NCI-H2081 treated with DMSO at 0.1 percent for 48 hours (cell line): ENCODE measurements around the gene GNPAT.
A peak's percentile ranks its signal among the peaks of the same experiment; 100 is the strongest.

Source experiments
- DNase-seq: peaks from one replicate; lab custom pipeline; 2025; lab: John Stamatoyannopoulos, UW

The GNPAT gene

GRCh38 chr1:231213831-231214573, 27.0 kb upstream of the GNPAT start:
- DNase-seq: no peak

- no peak for DNase-seq
Observed at GRCh38 chr1:231214918-231215680, 25.9 kb upstream of the GNPAT start.

- no peak for DNase-seq
Observed at GRCh38 chr1:231215681-231216385, 25.2 kb upstream of the GNPAT start.

GRCh38 chr1:231216498-231216897, 24.5 kb upstream of the GNPAT start:
- DNase-seq: no peak

GRCh38 chr1:231217056-231217455, 24.0 kb upstream of the GNPAT start:
- no peak for DNase-seq

- DNase-seq: no peak
Observed at GRCh38 chr1:231218078-231218477, 22.9 kb upstream of the GNPAT start.

GRCh38 chr1:231219422-231220401, 21.3 kb upstream of the GNPAT start:
- DNase-seq: no peak

- DNase-seq: no peak
Observed at GRCh38 chr1:231220801-231221200, 20.2 kb upstream of the GNPAT start.

GRCh38 chr1:231226156-231226555, 14.9 kb upstream of the GNPAT start:
- no peak for DNase-seq

- DNase-seq: no peak
Observed at GRCh38 chr1:231231511-231231910, 9.5 kb upstream of the GNPAT start.

GRCh38 chr1:231232870-231233734, 7.9 kb upstream of the GNPAT start:
- DNase-seq: no peak

GRCh38 chr1:231233735-231234417, 7.1 kb upstream of the GNPAT start:
- no peak for DNase-seq

- no peak for DNase-seq
Observed at GRCh38 chr1:231234506-231234905, 6.5 kb upstream of the GNPAT start.

GRCh38 chr1:231235526-231236207, 5.3 kb upstream of the GNPAT start:
- no peak for DNase-seq

GRCh38 chr1:231236208-231236591, 4.8 kb upstream of the GNPAT start:
- peak; percentile 46 for DNase-seq

- DNase-seq: no peak
Observed at GRCh38 chr1:231236938-231237337, 4.1 kb upstream of the GNPAT start.

GRCh38 chr1:231238298-231238697, 2.7 kb upstream of the GNPAT start:
- no peak for DNase-seq

GRCh38 chr1:231240531-231240882, 505 bp upstream of the GNPAT start:
- no peak for DNase-seq

- DNase-seq: no peak
Observed at GRCh38 chr1:231241750-231242149, 738 bp downstream of the GNPAT start.
